ENCODE measurements around the gene SKA1.
"Not testable (repeated sequence)": the region's sequence is repeated elsewhere in the genome, so short reads cannot be mapped to it uniquely, and the experiment has no call there.

SKA1 gene

DNA sequence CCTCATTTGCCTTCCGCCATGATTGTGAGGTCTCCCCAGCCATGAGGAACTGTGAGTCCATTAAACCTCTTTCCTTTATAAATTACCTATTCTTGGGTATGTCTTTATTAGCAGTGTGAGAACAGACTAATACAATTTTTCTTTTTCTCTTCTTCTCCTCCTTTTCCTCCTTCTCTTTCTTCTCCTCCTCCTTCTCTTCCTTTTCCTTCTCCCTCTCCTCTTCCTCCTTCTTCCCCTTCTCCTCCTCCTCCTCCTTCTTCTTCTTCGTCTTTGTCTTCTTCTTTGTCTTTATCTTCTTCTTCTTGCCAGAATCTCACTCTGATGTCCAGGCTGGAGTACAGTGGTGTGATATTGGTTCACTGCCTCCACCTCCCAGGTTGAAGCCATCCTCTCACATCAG, 20.2 kb downstream of the SKA1 start:
- DNase-seq (ENCODE audit: low read depth) = no peak

DNA sequence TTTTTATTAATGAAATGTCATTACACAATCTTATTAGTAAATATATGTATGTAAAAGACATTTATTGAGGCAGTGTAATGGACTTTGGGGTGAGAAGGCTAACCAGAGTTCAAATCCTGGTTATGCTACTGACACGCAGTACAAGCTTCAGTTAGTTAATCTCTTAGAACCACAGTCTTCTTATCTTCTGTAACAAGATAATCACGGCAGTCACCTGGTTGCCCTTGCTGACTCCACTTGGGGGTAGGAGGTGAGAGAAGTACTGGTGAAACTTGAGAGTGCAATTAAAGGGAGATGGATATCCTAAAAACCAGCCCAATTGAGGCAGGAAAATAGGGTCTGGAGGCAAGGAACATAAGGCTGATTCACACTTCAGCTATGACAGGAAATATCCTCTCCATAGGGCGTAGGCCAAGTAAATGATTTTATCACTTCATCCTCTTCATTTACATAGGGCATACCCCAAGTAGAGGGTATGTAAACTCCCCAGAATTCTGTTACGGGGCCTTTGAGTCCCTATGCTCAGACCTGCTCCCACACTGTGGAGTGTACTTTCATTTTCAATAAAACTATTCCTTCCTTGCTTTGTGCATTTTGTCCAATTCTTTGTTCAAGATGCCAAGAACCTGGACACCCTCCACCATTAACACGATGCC, 21.3 kb downstream of the SKA1 start:
- no peak for DNase-seq (ENCODE audit: low read depth)

DNA sequence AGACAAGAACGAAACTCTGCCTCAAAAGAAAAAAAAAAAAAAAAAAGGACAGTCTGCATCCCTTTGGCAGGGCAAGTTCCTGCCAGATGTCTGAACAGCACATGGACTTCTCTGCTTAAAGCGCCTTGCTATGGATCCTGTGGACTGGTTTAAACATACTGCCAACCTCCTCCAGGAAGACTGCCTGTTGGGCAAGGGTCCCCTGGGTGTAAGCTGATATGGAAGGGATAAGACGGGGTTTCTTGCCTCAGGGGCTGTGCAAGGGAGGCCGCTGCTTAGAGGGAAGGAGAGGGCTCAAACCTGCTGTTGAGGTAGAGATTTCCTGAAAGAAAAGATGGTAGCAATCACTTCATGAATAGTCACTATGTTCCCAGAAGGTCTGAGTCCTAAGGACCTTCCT, 22.2 kb downstream of the SKA1 start:
- no peak for DNase-seq (ENCODE audit: low read depth)

DNA sequence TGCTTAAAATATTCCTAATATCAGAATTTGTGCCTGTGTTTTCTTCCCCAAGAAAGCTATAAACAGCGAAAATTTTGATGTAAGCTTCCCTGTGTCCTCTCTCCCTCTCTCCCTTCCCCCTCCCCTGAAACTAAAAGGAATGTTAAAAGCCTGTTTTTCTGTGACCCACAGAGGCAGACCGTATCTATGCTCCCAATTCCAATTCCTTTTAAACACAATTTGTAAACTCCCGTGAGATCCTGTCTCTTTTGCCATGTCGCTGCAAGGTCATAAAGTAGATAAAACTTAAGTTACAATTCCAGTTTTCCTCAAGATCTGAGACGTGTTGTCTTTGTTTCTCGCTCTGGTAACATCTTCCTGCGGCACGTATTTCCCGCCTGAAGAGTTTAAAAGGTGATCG, 23.3 kb downstream of the SKA1 start:
- no peak for DNase-seq (ENCODE audit: low read depth)

DNA sequence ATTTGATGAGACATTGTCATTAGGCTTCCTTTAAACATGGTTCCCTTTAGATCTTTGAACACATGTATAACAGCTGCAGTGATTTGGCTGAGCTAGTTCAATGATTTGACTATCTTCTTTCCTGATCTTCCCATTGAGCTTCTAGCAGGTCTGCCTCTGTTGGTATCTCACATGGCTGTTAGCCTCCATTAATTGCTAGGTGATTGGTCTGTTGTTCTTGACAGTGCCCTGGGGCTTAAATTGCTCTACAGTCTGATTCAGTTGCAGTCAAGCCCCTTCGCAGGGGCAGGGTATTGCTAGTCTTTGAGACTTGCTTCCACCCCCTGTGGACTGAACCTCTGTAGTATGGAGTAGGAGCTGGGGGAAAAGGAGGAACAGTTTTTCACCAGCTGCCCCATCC, 24.1 kb downstream of the SKA1 start:
- DNase-seq (ENCODE audit: low read depth) = no peak

DNA sequence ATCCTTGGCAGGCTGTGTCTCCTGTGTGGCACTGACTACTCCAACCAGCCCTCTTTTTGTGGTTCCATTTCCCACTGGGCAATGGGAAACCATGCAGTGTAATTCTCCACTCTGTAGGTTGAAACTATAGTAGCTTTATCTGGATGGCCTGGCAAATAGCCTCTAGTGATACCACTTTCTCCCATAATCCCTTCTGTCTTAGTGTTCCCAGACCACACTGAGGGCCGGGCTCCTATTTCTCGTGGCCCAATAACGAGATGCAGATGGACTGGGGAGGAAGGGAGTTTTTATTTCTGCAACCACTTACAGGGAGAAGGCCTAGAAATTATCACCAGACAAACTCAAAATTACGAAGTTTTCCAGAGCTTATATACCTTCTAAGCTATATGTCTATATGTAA, 24.7 kb downstream of the SKA1 start:
- no peak for DNase-seq (ENCODE audit: low read depth)

DNA sequence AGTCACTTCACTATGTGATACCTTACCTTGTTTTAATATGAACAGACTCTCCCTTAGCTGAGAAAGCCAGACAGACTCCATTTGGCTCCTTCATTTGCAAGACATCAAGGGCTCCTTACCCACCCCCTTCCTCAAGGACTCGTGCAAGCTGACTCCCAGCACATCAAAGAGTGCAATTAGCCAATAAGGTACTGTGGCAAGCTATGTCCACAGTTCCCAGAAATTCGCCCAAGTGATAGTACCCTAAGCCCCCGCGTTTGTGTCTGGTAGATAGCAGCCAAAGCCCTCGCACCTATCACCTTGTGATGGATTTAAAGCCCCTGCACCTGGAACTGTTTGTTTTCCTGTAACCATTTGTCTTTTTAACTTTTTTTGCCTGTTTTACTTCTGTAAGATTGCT, 25.6 kb downstream of the SKA1 start:
- not testable (repeated sequence) for DNase-seq (ENCODE audit: low read depth)

DNA sequence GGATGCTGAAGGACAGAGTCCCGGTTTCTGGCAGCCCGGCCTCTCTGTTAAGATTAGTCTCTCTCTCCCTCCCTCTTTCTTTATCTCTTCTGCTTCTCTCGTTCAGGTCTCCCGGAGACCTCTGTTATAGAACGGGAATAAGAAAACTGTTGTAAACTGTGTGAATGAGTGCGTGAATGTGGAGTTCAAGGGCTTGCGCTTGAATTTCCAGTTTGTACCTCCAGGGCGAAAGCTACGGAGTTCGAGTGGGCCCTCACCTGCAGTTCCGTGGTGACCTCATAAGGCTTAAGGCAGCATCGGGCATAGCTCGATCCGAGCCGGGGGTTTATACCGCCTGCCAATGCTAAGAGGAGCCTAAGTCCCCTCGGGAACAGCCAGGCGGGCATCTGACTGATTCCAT, 26.4 kb downstream of the SKA1 start:
- DNase-seq (ENCODE audit: low read depth) = no peak

DNA sequence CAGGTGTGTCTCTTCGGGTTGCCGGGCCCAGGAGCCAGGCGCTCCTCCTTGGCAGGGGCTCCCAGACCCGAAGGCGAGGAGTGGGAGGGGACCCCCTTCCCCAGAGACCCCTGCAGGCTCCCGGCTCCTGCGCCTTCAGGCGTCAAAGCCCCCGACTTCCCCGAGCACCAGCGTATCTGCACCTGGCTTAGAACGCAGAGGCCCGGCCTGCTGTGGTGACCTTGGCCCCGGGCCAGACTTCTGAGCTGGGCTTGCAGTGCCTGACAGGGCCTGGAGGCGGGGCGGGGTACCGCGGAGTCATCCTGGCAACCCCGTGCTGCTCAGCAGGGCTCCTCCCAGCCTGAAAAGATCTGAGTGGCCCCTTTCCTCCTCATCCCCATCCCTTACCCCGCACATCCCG, 27.0 kb downstream of the SKA1 start:
- DNase-seq (ENCODE audit: low read depth) = no peak

DNA sequence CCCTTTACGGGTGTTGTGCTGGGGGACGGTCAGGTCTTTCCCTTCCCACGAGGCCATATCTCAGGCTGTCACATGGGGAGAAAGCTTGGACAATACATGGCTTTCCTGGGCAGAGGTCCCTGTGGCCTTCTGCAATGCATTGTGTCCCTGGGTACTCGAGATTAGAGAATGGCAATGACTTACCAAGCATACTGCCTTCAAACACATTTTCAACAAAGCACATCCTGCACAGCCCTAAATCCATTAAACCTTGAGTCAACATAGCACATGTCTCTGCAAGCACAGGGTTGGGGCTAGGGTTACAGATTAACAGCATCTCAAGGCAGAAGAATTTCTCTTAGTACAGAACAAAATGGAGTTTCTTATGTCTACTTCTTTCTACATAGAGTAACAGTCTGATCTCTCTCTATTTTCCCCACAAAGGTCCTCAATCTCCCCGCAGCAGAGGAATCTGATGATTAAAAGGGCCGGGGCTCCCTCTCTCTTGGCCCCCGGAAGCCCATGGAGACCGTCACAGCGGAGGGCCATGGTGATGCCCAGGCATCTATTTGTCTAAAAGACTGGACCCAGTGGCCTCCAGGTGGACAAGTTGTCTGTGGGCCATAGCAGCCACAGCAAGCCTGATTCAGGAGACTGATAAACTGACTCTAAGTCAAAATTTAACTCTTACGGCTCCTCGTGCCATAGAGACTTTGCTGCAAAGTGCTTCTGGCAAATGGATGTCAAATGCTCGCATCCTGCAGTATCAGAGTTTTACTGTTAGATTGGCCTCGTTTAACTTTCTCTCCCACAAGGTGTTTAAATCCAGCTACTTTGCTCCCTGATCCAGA, 30.1 kb downstream of the SKA1 start:
- not testable (repeated sequence) for DNase-seq (ENCODE audit: low read depth)

DNA sequence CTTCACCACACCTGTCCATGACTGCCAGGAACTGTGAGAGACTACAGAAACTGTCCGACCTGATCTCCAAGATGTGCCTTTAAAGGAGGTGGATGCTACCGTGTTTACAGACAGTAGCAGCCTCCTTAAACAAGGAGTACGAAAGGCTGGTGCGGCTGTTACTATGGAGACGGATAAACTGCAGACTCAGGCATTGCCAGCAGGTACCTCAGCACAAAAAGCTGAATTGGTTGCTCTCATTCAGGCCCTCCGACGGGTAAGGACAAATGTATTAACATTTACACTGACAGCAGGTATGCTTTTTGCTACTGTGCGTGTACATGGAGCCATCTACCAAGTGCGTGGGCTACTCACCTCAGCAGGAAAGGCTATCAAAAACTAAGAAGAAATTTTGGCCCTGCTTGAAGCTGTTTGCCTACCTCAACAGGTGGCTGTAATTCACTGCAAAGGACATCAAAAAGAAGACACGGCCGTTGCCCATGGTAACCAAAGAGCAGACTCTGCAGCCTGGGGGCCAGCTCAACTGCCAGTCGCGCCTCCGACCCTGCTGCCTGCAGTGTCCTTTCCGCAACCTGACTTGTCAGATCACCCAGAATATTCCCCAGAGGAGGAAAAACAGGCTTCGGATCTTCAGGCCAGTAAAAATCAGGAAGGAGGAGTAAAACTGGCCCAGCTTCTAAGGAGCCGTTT, 30.9 kb downstream of the SKA1 start:
- no peak for DNase-seq (ENCODE audit: low read depth)

DNA sequence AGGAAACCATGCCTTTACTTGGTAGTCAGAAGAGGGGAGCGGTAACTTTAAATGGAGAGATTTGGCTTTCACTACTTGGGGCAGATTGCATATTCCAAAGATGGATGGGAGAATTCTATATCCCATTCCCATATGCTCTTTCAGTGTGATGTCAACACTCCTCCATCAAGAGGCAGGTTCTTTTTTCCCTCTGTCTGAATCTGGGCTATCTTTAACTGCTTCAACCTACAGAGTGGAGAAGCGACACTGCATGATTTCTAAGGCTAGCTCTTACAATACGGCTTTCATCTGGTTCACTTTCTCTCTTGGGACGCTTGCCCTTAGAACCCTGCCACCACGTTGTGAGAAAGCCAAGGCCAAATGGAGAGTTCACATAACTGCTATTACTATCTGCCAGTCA, 34.4 kb downstream of the SKA1 start:
- no peak for DNase-seq (ENCODE audit: low read depth)

DNA sequence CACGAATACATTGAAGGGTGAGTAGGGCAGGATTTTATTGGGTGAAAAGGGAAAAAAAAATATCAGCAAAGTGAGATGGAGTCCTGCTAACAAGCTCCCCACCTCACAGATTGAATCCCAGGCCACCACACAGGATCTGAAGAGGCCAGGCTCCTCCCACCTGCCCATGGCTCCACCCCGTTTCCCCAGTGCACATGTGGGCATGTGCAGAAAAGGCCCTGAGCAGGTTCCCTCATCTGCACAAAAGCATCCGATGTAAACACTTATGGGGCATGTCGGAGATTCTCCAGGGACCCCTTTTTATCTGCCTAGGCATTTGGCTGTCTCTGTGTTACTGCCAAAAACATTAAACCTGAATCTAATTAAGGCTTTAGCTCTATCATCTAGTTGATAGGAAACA, 35.2 kb downstream of the SKA1 start:
- no peak for DNase-seq (ENCODE audit: low read depth)

DNA sequence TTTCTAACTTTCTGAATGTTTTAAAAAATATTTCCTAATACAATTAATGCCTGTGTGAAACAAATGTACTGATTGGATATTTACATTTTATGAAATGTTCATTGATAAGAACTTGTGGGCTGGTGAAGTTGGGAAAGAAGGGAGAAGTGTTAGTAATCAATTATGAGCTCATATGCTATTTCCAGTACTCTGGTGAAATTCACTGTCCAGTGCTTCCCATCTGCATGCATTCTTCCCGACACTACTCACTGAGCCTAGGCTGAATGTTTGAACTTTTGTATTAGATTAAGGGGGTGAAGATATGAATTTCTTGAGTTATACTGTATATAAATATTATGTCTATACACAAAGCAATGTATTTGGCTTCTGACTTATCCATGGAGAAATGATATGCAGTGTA, 36.0 kb downstream of the SKA1 start:
- DNase-seq (ENCODE audit: low read depth) = no peak

DNA sequence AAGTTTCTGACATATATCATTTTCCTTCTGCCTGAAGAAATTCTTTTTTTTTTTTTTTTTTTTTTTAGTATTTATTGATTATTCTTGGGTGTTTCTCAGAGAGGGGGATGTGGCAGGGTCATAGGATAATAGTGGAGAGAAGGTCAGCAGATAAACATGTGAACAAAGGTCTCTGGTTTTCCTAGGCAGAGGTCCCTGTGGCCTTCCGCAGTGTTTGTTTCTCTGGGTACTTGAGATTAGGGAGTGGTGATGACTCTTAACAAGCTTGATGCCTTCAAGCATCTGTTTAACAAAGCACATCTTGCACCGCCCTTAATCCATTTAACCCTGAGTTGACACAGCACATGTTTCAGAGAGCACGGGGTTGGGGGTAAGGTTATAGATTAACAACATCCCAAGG, 42.0 kb downstream of the SKA1 start:
- DNase-seq (ENCODE audit: low read depth) = not testable (repeated sequence)

DNA sequence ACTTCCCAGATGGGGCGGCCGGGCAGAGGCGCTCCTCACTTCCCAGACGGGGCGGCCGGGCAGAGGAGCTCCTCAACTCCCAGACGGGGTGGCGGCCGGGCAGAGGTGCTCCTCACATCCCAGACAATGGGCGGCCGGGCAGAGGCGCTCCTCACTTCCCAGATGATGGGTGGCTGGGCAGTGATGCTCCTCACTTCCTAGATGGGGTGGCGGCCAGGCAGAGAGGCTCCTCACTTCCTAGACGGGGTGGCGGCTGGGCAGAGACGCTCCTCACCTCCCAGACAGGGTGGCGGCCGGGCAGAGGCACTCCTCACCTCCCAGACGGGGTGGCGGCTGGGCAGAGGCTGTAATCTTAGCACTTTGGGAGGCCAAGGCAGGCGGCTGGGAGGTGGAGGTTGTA, 42.9 kb downstream of the SKA1 start:
- not testable (repeated sequence) for DNase-seq (ENCODE audit: low read depth)

DNA sequence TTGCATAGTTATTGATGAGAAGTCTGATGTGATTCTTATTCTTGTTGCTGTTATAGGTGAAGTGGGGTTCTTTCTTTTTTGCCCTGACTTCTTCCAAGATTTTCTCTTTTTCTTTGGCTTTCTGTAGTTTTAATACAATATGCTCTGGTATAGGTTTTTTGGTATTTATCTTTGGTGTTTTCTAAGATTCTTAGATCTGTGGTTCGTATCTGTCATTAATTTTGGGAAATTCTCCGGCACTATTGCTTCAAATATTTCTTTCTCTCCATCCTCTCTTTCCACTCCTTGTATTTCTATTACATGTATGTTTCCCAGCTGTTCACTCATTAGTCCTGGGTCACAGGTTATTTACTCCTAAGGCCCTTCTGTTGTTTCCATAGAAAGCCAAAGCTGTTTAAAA, 43.8 kb downstream of the SKA1 start:
- no peak for DNase-seq (ENCODE audit: low read depth)

DNA sequence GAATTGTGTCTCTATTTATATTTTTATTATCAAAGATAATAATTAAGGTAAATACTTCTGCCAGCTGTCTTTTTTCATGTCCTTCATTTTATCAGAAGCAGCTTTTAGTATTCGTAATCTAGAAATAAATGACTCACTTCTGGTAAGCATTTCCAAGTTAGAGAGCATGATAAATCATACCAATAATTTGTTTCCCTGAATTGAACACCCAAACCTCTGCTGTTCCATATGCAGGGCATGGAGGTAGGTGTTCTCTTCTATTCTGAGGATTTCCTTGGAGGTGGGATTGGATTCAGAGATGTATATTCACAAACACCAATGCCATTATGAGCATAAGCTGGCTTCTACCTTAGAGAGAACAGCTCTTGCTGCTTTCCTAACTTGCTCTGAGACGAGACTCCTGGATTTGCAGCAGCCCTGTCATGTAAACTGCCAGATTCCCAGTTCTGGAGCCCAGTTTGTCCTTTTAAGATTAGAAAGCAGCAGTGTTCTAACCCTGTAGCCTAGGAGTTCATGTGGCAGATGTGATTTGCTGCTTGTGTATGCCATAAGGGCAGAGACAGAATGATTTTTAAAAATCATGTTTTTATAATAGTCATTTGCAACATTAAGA, 47.5 kb downstream of the SKA1 start:
- DNase-seq (ENCODE audit: low read depth) = no peak

DNA sequence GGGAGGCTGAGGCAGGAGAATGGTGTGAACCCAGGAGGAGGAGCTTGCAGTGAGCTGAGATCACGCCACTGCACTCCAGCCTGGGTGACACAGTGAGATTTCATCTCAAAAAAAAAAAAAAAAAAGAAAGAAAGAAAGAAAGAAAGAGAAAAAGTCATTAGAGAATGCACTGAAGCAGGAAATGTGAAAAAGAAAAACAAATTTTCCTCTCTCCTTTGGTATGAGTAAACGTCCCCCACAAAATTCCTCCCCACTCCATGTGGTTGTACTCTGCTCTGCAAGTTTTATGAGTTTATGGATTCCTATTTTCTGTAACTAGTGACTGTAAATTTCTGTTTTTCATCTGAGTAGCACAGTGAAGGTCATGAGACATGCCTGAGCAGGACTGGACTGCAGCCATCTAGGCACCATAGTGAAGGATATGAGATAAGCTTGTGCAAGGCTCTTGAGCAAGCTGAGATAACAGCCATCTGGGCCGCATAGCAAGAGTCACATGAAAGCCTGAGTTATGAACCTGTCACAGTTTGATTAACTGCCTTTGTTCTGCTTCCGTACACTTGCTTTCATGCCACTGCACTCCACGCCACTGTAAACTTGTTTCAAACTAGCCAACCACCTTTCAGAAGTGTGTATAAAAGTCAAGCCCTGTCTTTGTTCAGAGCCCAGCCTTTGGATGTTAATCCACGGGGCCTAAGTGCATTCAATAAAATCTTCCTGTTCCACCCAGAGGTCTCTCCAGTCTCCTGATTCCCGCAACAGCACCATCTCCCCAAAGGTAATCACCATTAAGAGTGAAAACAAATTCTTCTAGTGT, 50.2 kb downstream of the SKA1 start:
- no peak for DNase-seq (ENCODE audit: low read depth)

DNA sequence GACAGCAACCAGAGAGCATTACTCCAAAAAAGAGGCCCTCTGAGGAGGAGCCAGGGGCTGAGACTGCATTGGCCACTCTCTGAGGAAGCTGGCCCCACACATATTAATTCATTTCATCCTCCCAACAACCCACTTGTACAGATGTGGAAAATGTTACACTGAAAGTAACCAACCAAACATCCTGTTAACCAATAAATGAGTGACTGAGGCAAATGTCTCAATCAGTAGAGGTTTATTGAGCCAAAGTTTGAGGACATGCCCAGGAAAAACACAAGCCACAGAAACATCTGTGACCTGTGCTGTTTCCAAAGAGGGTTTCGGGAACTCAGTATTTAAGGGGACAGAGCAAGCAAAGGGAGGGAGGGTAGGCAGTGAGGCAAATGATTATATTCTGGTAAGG, 53.0 kb downstream of the SKA1 start:
- DNase-seq (ENCODE audit: low read depth) = no peak

DNA sequence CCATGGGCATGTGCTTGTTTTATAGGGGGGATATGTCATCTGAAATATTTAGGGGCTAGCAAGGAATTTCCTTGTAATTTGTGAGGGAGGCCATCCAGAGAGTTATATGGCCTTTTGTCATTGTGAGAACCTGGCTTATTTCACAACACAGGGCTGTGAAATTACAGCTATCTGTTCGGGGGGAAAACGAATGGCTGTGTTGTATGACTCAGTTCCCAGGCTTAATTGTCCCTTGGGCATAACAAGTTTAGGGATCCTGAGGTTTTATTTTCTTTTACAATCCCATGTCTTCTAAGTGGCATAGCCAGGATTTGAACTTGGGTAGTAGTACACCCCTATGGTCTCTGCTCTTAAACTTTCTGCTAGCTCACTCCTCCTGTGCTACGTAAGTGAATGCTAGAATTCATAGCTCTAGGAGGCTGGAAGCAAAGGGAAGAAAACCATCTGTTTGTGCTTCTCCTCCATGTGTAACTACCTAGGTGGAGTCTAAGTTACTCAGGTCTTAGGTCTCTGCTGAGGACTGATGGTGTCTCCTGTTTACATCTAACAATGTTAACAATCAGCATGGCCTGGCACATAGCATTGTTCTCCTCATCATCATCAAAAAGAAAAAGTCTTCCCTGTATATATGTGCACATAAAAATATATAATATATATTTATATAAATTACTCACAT, 53.8 kb downstream of the SKA1 start:
- no peak for DNase-seq (ENCODE audit: low read depth)
